Trophoblast cell (in vitro differentiated cells and primary cell): Measurements from ENCODE around the gene RAB31.
A peak's percentile ranks its signal among the peaks of the same experiment; 100 is the strongest.

Source experiments
- DNase-seq, 2 donors: peaks; one replicate each; pipeline ENCODE4 v3.0.0-alpha.2; 2016
- H2AFZ ChIP-seq: 2 replicates; pipeline ENCODE4 v1.6.1; 2013; ENCODE audit warnings: low read length, moderate library complexity, mild to moderate bottlenecking; ENCODE audit not compliant: insufficient read depth, poor library complexity
- H2AK5ac ChIP-seq: 2 replicates; pipeline ENCODE4 v1.6.1; 2013; ENCODE audit warnings: mild to moderate bottlenecking, low read length
- H2BK120ac ChIP-seq: 2 replicates; pipeline ENCODE4 v1.6.1; 2013; ENCODE audit warnings: low read length, mild to moderate bottlenecking, moderate library complexity; ENCODE audit not compliant: insufficient read depth, poor library complexity
- H2BK12ac ChIP-seq: 2 replicates; pipeline ENCODE4 v1.6.1; 2013; ENCODE audit warnings: mild to moderate bottlenecking, low read length, moderate library complexity
- H2BK5ac ChIP-seq: 2 replicates; pipeline ENCODE4 v1.6.1; 2013; ENCODE audit warnings: low read length, low read depth, moderate library complexity, mild to moderate bottlenecking; ENCODE audit not compliant: poor library complexity
- H3K14ac ChIP-seq: 2 replicates; pipeline ENCODE4 v1.6.1; 2013; ENCODE audit warnings: mild to moderate bottlenecking, low read length
- H3K18ac ChIP-seq: 2 replicates; pipeline ENCODE4 v1.6.1; 2013; ENCODE audit warnings: mild to moderate bottlenecking, low read length
- H3K23ac ChIP-seq: 2 replicates; pipeline ENCODE4 v1.6.1; 2013; ENCODE audit warnings: low read length
- H3K27ac ChIP-seq: 2 replicates; pipeline ENCODE4 v1.5.1; 2013; ENCODE audit warnings: low read depth, mild to moderate bottlenecking, inconsistent platforms, low read length, moderate library complexity
- H3K27me3 ChIP-seq: 2 replicates; pipeline ENCODE4 v1.6.1; 2013; ENCODE audit warnings: inconsistent platforms, mild to moderate bottlenecking, low read length, moderate library complexity; ENCODE audit not compliant: insufficient read depth
- H3K36me3 ChIP-seq, 2 experiments: 1 replicate in 1 of 2; 2 replicates in 1 of 2; pipeline ENCODE4 v1.6.1; 2013; ENCODE audit warnings: low read length in 2 of 2, mild to moderate bottlenecking in 2 of 2, moderate library complexity in 1 of 2; ENCODE audit not compliant: insufficient read depth in 2 of 2, control insufficient read depth in 1 of 2
- H3K4ac ChIP-seq: 2 replicates; pipeline ENCODE4 v1.6.1; 2013; ENCODE audit warnings: low read depth, mild to moderate bottlenecking, low read length, moderate library complexity
- H3K4me1 ChIP-seq, 2 experiments: 1 replicate in 1 of 2; 2 replicates in 1 of 2; pipeline ENCODE4 v1.6.1; 2013; ENCODE audit warnings: low read length in 2 of 2, mild to moderate bottlenecking in 2 of 2, moderate library complexity in 1 of 2; ENCODE audit not compliant: insufficient read depth in 2 of 2, control insufficient read depth in 1 of 2
- H3K4me2 ChIP-seq: 2 replicates; pipeline ENCODE4 v1.6.1; 2013; ENCODE audit warnings: inconsistent platforms, mild to moderate bottlenecking, low read length, moderate library complexity
- H3K4me3 ChIP-seq: 2 replicates; pipeline ENCODE4 v1.5.1; 2013; ENCODE audit warnings: mild to moderate bottlenecking, low read depth, low read length, inconsistent platforms
- H3K79me1 ChIP-seq: one replicate; pipeline ENCODE4 v1.6.1; 2013; ENCODE audit warnings: low read length
- H3K79me2 ChIP-seq: 2 replicates; pipeline ENCODE4 v1.6.1; 2013; ENCODE audit warnings: low read length, mild to moderate bottlenecking; ENCODE audit not compliant: control insufficient read depth, insufficient read depth, poor library complexity
- H3K9ac ChIP-seq: 2 replicates; pipeline ENCODE4 v1.6.1; 2013; ENCODE audit warnings: mild to moderate bottlenecking, low read length
- H3K9me3 ChIP-seq: 2 replicates; pipeline ENCODE4 v1.6.1; 2013; ENCODE audit warnings: low read depth, mild to moderate bottlenecking, control low read depth, inconsistent platforms, low read length; ENCODE audit not compliant: insufficient read depth
- H4K12ac ChIP-seq: 2 replicates; pipeline ENCODE4 v1.6.1; 2013; ENCODE audit warnings: low read depth, mild to moderate bottlenecking, low read length, moderate library complexity
- H4K8ac ChIP-seq: 2 replicates; pipeline ENCODE4 v1.6.1; 2013; ENCODE audit warnings: low read depth, mild to moderate bottlenecking, low read length, moderate library complexity
- H4K91ac ChIP-seq: one replicate; pipeline ENCODE4 v1.6.1; 2013; ENCODE audit warnings: low read depth, mild to moderate bottlenecking, low read length, moderate library complexity
- WGBS: extraction: QIAGEN DNeasy Blood & Tissue Kit; methylation state at CpG from one replicate; pipeline ENCODE4 v1.1.7; 2013; ENCODE audit warnings: missing lambda C conversion rate; ENCODE audit not compliant: insufficient read length, insufficient coverage; ENCODE audit errors: extremely low coverage; 5-methylcytosine and 5-hydroxymethylcytosine counted together

RAB31 gene

GRCh38 chr18:9820127-9820526 lies 112.0 kb downstream of the RAB31 start:
- Histone ChIP-seq H4K12ac (no peak overlapping the region), H4K91ac (no peak overlapping the region), H3K9ac (no peak overlapping the region), H3K79me2 (no peaks in the 10 kb centered on the region), H3K27me3 (no peaks in the 10 kb centered on the region), H3K27ac (no peak overlapping the region), H3K79me1 (peaks cover 5% of the 10 kb centered on the region), H3K18ac (no peak overlapping the region), H3K4ac (no peak overlapping the region), H2BK12ac (no peak overlapping the region), H2AK5ac (no peak overlapping the region), H3K4me3 (no peak overlapping the region), H2AFZ (no peak overlapping the region), H3K4me1 (peaks cover 8 to 12% of the 10 kb centered on the region in 2 experiments), H2BK5ac (no peak overlapping the region), H3K36me3 (peaks cover 4 to 17% of the 10 kb centered on the region in 2 experiments), H4K8ac (no peak overlapping the region), H3K14ac (no peak overlapping the region), H3K9me3 (no peaks in the 10 kb centered on the region), H3K4me2 (no peak overlapping the region), H2BK120ac (no peak overlapping the region), H3K23ac (no peak overlapping the region)
- DNase-seq = no peak

DNA sequence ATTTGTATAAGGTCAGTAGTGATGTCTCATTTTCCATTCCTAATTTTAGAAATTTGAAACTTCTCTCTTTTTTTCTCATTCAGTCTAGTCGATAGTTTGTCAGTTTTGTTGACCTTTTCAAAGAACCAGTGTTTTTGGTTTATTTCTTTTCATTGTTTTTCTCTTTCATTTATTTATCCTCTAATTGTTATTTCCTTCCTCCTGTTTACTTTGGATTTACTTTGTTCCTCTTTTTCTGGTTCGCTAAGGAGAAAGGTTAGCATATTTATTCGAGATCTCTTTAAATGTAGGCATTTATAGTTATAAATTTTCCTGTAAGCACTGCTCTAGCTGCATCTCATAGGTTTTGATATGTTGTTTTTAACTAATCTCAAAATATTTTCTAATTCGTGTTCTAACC lies 112.6 kb downstream of the RAB31 start:
- no peak overlapping the region for H3K14ac ChIP-seq
- H2BK12ac ChIP-seq = no peak overlapping the region
- no peak overlapping the region for H3K9ac ChIP-seq
- H3K27ac ChIP-seq = no peak overlapping the region
- H2AK5ac ChIP-seq = no peak overlapping the region
- H4K8ac ChIP-seq = no peak overlapping the region
- no CpG with 5 or more reads among the region's 4 CpGs for WGBS
- H2BK120ac ChIP-seq = no peak overlapping the region
- no peak overlapping the region for H3K23ac ChIP-seq
- no peak overlapping the region for H4K12ac ChIP-seq
- H3K9me3 ChIP-seq = no peaks in the 10 kb centered on the region
- no peak overlapping the region for H3K18ac ChIP-seq
- H3K27me3 ChIP-seq = no peaks in the 10 kb centered on the region
- no peak for DNase-seq
- H3K79me2 ChIP-seq = no peaks in the 10 kb centered on the region
- H3K4me1 ChIP-seq = peaks cover 9 to 14% of the 10 kb centered on the region in 2 experiments
- no peak overlapping the region for H3K4ac ChIP-seq
- H3K36me3 ChIP-seq = peaks cover 4 to 17% of the 10 kb centered on the region in 2 experiments
- H2BK5ac ChIP-seq = no peak overlapping the region
- no peak overlapping the region for H3K4me3 ChIP-seq
- no peak overlapping the region for H3K4me2 ChIP-seq
- H4K91ac ChIP-seq = no peak overlapping the region
- no peak overlapping the region for H2AFZ ChIP-seq
- H3K79me1 ChIP-seq = peaks cover 6% of the 10 kb centered on the region

- WGBS = no CpG with 5 or more reads among the region's 11 CpGs
- peaks cover 2 to 16% of the 10 kb centered on the region in 2 experiments for H3K36me3 ChIP-seq
These were observed 114.6 kb downstream of the RAB31 start for GRCh38 chr18:9822587-9823185.

DNA sequence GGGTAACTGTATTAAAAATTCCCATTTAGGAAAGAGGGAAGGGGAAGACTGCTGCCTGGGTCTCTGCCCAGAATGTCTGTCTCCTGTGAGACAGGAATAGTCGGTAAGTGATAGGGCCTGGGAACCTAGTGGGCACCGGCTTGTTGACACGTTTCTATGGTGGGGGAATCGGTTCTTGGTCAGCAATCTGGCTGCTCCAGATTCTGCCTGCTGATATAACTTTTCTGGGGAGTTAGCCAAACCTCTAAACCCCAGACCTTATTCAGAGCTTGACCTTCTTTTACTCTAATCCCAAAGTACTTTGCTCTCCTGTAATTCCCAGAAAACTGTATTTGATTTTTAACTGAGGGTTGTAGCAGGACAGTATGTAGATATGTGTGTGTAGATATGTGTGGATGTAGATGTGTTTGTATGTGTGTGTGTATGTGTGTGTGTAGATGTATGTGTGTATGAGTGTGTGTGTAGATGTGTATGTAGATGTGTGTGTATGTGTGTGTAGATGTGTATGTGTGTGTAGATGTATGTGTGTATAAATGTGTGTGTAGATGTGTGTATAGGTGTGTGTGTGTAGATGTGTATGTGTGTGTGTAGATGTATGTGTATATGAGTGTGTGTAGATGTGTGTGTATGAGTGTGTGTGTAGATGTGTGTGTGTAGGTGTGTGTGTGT lies 115.8 kb downstream of the RAB31 start:
- Histone ChIP-seq H3K27ac (no peak overlapping the region), H2BK5ac (no peak overlapping the region), H3K4ac (no peak overlapping the region), H3K18ac (no peak overlapping the region), H3K9me3 (no peaks in the 10 kb centered on the region), H3K79me2 (no peaks in the 10 kb centered on the region), H2BK120ac (no peak overlapping the region), H3K27me3 (no peaks in the 10 kb centered on the region), H3K9ac (no peak overlapping the region), H3K14ac (no peak overlapping the region), H3K4me3 (no peak overlapping the region), H3K36me3 (peaks cover 2 to 16% of the 10 kb centered on the region in 2 experiments), H3K4me1 (peaks cover 11 to 16% of the 10 kb centered on the region in 2 experiments), H2AFZ (no peak overlapping the region), H4K8ac (peak overlapping the region; percentile 28), H4K91ac (no peak overlapping the region), H2AK5ac (no peak overlapping the region), H3K23ac (peak overlapping the region; percentile 64), H4K12ac (no peak overlapping the region), H3K4me2 (no peak overlapping the region), H3K79me1 (peaks cover 7% of the 10 kb centered on the region), H2BK12ac (no peak overlapping the region)
- WGBS = no CpG with 5 or more reads among the region's 4 CpGs
- DNase-seq = no peak

More at GRCh38 chr18:9822587-9823185, 114.6 kb downstream of the RAB31 start:
- Histone ChIP-seq H3K79me2 (no peaks in the 10 kb centered on the region), H3K9ac (no peak overlapping the region), H3K4ac (peak overlapping the region; percentile 47), H2AFZ (no peak overlapping the region), H3K27me3 (no peaks in the 10 kb centered on the region), H3K23ac (no peak overlapping the region), H3K4me3 (no peak overlapping the region), H3K18ac (no peak overlapping the region), H2BK5ac (no peak overlapping the region), H3K4me1 (peaks cover 11 to 16% of the 10 kb centered on the region in 2 experiments), H3K79me1 (peaks cover 7% of the 10 kb centered on the region), H3K27ac (no peak overlapping the region), H3K14ac (no peak overlapping the region), H2AK5ac (no peak overlapping the region), H4K91ac (no peak overlapping the region), H4K12ac (no peak overlapping the region), H4K8ac (no peak overlapping the region), H3K4me2 (no peak overlapping the region), H3K9me3 (no peaks in the 10 kb centered on the region), H2BK12ac (no peak overlapping the region), H2BK120ac (no peak overlapping the region)
- DNase-seq = no peak
